Measurements from ENCODE around the gene CDSN. TPM values are rescaled to one million over a fixed set of nuclear protein-coding genes. Genes with fewer than 3 reads are reported as not detected.
A peak's percentile ranks its signal among the peaks of the same experiment; 100 is the strongest.

CDSN gene
- total and polyA plus RNA-seq, 2 experiments from 2014 or later: 0.07 TPM; not detected in 1

- no peaks in the 10 kb centered on the region for H3K9me3 Mint-ChIP-seq
- H3K36me3 Mint-ChIP-seq (ENCODE audit: low read depth): no peaks in the 10 kb centered on the region
- H3K4me3 ChIP-seq: no peak overlapping the region
- no peak overlapping the region for H3K27ac Mint-ChIP-seq
- H3K27ac ChIP-seq (ENCODE audit: low read depth): no peak overlapping the region
- H4K20me1 ChIP-seq (replicated peaks; ENCODE audit: insufficient read depth): no peaks in the 10 kb centered on the region
- no peak overlapping the region for H3K4me3 Mint-ChIP-seq
- H3K36me3 ChIP-seq (ENCODE audit: insufficient read depth): no peaks in the 10 kb centered on the region
- H3K79me2 ChIP-seq (replicated peaks; ENCODE audit: insufficient read depth): no peaks in the 10 kb centered on the region
- DNase-seq (ENCODE audit: low spot score) (no peak), ATAC-seq (no peak)
- TF ChIP-seq, protein P1, sequence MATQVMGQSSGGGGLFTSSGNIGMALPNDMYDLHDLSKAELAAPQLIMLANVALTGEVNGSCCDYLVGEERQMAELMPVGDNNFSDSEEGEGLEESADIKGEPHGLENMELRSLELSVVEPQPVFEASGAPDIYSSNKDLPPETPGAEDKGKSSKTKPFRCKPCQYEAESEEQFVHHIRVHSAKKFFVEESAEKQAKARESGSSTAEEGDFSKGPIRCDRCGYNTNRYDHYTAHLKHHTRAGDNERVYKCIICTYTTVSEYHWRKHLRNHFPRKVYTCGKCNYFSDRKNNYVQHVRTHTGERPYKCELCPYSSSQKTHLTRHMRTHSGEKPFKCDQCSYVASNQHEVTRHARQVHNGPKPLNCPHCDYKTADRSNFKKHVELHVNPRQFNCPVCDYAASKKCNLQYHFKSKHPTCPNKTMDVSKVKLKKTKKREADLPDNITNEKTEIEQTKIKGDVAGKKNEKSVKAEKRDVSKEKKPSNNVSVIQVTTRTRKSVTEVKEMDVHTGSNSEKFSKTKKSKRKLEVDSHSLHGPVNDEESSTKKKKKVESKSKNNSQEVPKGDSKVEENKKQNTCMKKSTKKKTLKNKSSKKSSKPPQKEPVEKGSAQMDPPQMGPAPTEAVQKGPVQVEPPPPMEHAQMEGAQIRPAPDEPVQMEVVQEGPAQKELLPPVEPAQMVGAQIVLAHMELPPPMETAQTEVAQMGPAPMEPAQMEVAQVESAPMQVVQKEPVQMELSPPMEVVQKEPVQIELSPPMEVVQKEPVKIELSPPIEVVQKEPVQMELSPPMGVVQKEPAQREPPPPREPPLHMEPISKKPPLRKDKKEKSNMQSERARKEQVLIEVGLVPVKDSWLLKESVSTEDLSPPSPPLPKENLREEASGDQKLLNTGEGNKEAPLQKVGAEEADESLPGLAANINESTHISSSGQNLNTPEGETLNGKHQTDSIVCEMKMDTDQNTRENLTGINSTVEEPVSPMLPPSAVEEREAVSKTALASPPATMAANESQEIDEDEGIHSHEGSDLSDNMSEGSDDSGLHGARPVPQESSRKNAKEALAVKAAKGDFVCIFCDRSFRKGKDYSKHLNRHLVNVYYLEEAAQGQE (IDR thresholded peaks at IDR 0.05; ENCODE audit: unreplicated experiment): no peak
- TF ChIP-seq ZNF331 (CRISPR knock-in tag; IDR thresholded peaks at IDR 0.05; ENCODE audit: low read depth) (no peak), CTCF (conservative IDR thresholded peaks at IDR 0.05; ENCODE audit: low read depth in 2 of 2) (no peak), NANOG (IDR thresholded peaks at IDR 0.05; ENCODE audit: borderline replicate concordance) (no peak), EZH2phosphoT487 (IDR thresholded peaks at IDR 0.05; ENCODE audit: unreplicated experiment) (no peak), CREB1 (CRISPR knock-in tag; IDR thresholded peaks at IDR 0.05; ENCODE audit: low read depth) (no peak), STAT1 (IDR thresholded peaks at IDR 0.05; ENCODE audit: unreplicated experiment) (no peak), ETS1 (IDR thresholded peaks at IDR 0.05) (no peak)
- TF ChIP-seq, protein P2, sequence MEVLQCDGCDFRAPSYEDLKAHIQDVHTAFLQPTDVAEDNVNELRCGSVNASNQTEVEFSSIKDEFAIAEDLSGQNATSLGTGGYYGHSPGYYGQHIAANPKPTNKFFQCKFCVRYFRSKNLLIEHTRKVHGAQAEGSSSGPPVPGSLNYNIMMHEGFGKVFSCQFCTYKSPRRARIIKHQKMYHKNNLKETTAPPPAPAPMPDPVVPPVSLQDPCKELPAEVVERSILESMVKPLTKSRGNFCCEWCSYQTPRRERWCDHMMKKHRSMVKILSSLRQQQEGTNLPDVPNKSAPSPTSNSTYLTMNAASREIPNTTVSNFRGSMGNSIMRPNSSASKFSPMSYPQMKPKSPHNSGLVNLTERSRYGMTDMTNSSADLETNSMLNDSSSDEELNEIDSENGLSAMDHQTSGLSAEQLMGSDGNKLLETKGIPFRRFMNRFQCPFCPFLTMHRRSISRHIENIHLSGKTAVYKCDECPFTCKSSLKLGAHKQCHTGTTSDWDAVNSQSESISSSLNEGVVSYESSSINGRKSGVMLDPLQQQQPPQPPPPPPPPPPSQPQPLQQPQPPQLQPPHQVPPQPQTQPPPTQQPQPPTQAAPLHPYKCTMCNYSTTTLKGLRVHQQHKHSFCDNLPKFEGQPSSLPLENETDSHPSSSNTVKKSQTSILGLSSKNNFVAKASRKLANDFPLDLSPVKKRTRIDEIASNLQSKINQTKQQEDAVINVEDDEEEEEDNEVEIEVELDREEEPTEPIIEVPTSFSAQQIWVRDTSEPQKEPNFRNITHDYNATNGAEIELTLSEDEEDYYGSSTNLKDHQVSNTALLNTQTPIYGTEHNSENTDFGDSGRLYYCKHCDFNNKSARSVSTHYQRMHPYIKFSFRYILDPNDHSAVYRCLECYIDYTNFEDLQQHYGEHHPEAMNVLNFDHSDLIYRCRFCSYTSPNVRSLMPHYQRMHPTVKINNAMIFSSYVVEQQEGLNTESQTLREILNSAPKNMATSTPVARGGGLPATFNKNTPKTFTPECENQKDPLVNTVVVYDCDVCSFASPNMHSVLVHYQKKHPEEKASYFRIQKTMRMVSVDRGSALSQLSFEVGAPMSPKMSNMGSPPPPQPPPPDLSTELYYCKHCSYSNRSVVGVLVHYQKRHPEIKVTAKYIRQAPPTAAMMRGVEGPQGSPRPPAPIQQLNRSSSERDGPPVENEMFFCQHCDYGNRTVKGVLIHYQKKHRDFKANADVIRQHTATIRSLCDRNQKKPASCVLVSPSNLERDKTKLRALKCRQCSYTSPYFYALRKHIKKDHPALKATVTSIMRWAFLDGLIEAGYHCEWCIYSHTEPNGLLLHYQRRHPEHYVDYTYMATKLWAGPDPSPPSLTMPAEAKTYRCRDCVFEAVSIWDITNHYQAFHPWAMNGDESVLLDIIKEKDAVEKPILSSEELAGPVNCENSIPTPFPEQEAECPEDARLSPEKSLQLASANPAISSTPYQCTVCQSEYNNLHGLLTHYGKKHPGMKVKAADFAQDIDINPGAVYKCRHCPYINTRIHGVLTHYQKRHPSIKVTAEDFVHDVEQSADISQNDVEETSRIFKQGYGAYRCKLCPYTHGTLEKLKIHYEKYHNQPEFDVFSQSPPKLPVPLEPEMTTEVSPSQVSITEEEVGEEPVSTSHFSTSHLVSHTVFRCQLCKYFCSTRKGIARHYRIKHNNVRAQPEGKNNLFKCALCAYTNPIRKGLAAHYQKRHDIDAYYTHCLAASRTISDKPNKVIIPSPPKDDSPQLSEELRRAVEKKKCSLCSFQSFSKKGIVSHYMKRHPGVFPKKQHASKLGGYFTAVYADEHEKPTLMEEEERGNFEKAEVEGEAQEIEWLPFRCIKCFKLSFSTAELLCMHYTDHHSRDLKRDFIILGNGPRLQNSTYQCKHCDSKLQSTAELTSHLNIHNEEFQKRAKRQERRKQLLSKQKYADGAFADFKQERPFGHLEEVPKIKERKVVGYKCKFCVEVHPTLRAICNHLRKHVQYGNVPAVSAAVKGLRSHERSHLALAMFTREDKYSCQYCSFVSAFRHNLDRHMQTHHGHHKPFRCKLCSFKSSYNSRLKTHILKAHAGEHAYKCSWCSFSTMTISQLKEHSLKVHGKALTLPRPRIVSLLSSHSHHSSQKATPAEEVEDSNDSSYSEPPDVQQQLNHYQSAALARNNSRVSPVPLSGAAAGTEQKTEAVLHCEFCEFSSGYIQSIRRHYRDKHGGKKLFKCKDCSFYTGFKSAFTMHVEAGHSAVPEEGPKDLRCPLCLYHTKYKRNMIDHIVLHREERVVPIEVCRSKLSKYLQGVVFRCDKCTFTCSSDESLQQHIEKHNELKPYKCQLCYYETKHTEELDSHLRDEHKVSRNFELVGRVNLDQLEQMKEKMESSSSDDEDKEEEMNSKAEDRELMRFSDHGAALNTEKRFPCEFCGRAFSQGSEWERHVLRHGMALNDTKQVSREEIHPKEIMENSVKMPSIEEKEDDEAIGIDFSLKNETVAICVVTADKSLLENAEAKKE (CRISPR knock-in tag; IDR thresholded peaks at IDR 0.05): no peak
- H3K27me3 Mint-ChIP-seq (ENCODE audit: insufficient read depth, low read depth, poor library complexity): peaks cover 4% of the 10 kb centered on the region
- peak overlapping the region; percentile 34; the same call in 1 of the 2 replicates for H2AFZ ChIP-seq
- no peaks in the 10 kb centered on the region for H3K27me3 ChIP-seq (ENCODE audit: insufficient read depth)
- H3K4me1 Mint-ChIP-seq: peaks cover 14% of the 10 kb centered on the region
- H3K4me2 ChIP-seq: no peak overlapping the region
- H3K9me2 ChIP-seq (ENCODE audit: insufficient read depth): 0 out of 2 replicates have a peak, but pooled peaks cover 3% of the 10 kb centered on the region
- peaks cover 16% of the 10 kb centered on the region for H3K4me1 ChIP-seq (ENCODE audit: insufficient read depth)
- no peaks in the 10 kb centered on the region for H3F3A ChIP-seq (replicated peaks; ENCODE audit: low read depth)
These were observed 29.8 kb downstream of the CDSN start for GRCh38 chr6:31090275-31090972.
